AG09309 (cell line): ENCODE measurements around the gene PREX1.

Experiments
- DNase-seq: peaks from one replicate; pipeline ENCODE4 v3.0.0-alpha.2; 2010; ENCODE audit warnings: low read depth
- H3K4me3 ChIP-seq: 2 replicates; pipeline ENCODE4 v1.5.1; 2011; ENCODE audit warnings: mild to moderate bottlenecking, low read depth, low read length, moderate library complexity; ENCODE audit not compliant: control insufficient read depth
- CTCF ChIP-seq: IDR thresholded peaks from 2 replicates; pipeline ENCODE4 v1.5.1; 2011; ENCODE audit warnings: mild to moderate bottlenecking, low read depth, low read length, inconsistent platforms; ENCODE audit not compliant: insufficient read depth, control insufficient read depth; ENCODE audit errors: missing control alignments

PREX1 gene

GRCh38 chr20:48584391-48585060, 243.3 kb downstream of the PREX1 start:
- TF ChIP-seq CTCF = no peak
- no peak for DNase-seq
- no peak overlapping the region for H3K4me3 ChIP-seq

- TF ChIP-seq CTCF = no peak
- no peak overlapping the region for H3K4me3 ChIP-seq
- no peak for DNase-seq
Measured at GRCh38 chr20:48583801-48584200, 244.0 kb downstream of the PREX1 start.

GRCh38 chr20:48583171-48583570, 244.6 kb downstream of the PREX1 start:
- no peak overlapping the region for H3K4me3 ChIP-seq
- no peak for TF ChIP-seq CTCF
- DNase-seq = no peak

- TF ChIP-seq CTCF = no peak
- H3K4me3 ChIP-seq = no peak overlapping the region
- DNase-seq = no peak
Measured at GRCh38 chr20:48582673-48582985, 245.2 kb downstream of the PREX1 start.

GRCh38 chr20:48581167-48581566, 246.6 kb downstream of the PREX1 start:
- no peak for DNase-seq
- no peak for TF ChIP-seq CTCF
- H3K4me3 ChIP-seq = no peak overlapping the region

- DNase-seq = no peak
- no peak overlapping the region for H3K4me3 ChIP-seq
- TF ChIP-seq CTCF = no peak
Measured at GRCh38 chr20:48578397-48579098, 249.3 kb downstream of the PREX1 start.
